Body of pancreas (tissue), 4 donors: ENCODE measurements around the gene ROCK2.

Experiments
- POLR2A ChIP-seq, 3 donors: fragments of 450-650 bp; IDR thresholded peaks; one replicate each; pipeline ENCODE4 v1.6.1; 2016; ENCODE audit warnings: antibody characterized with exemption in 3 of 3, mild to moderate bottlenecking in 2 of 3
- TF ChIP-seq, protein P1 (sequence below), 7 experiments: fragments of 450-650 bp in 4 of 7; fragments of 200-600 bp in 3 of 7; sonication (generic) in 3 of 7; IDR thresholded peaks; one replicate each; pipeline ENCODE4 v1.5.1; 2016 to 2019; ENCODE audit warnings: antibody characterized with exemption in 7 of 7

DNA sequence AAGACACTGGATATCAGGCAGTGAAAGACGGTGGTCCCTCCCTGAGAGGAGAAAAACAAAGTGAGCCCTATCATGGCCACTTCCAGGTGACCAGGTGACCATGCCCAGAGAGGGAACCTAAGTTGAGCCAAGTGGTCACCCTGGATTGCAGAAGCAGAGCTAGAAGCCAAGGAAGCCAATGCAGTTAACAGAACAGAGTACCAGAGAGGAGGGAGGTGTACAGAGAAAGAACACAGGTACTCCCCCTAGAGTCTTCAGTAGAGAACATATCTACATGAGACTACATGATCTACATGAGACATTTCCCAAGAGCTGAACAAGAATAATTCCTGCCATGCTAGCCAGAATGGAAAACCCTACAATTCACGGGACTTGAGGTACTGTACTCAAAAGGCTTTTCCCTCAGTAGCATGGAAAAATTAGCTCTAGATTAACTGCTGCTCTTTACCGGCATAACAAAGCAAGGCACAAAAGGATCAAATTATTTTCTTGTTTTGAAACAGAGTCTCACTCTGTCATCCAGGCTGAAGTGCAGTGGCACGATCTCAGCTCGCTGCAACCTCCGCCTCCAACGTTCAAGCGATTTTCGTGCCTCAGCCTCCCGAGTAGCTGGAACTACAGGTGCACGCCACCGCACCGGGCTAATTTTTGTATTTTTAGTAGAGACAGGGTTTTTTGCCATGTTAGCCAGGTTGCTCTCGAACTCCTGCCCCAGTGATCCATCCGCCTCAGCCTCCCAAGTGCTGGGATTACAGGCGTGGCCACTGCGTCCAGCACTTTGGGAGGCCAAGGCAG lies 23.5 kb downstream of the ROCK2 start:
- no peak for TF ChIP-seq POLR2A (IDR thresholded peaks at IDR 0.05)
- TF ChIP-seq, protein P1, sequence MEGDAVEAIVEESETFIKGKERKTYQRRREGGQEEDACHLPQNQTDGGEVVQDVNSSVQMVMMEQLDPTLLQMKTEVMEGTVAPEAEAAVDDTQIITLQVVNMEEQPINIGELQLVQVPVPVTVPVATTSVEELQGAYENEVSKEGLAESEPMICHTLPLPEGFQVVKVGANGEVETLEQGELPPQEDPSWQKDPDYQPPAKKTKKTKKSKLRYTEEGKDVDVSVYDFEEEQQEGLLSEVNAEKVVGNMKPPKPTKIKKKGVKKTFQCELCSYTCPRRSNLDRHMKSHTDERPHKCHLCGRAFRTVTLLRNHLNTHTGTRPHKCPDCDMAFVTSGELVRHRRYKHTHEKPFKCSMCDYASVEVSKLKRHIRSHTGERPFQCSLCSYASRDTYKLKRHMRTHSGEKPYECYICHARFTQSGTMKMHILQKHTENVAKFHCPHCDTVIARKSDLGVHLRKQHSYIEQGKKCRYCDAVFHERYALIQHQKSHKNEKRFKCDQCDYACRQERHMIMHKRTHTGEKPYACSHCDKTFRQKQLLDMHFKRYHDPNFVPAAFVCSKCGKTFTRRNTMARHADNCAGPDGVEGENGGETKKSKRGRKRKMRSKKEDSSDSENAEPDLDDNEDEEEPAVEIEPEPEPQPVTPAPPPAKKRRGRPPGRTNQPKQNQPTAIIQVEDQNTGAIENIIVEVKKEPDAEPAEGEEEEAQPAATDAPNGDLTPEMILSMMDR (IDR thresholded peaks at IDR 0.05) = no peak
